Measurements from ENCODE around the gene TEX36.
A peak's percentile ranks its signal among the peaks of the same experiment; 100 is the strongest.
"Not testable (repeated sequence)": the region's sequence is repeated elsewhere in the genome, so short reads cannot be mapped to it uniquely, and the experiment has no call there.

The TEX36 gene

GRCh38 chr10:125638555-125638954, 44.4 kb downstream of the TEX36 start:
- DNase-seq (ENCODE audit: extremely low spot score, insufficient read length, low read depth): no peak
- no peak for FAIRE-seq

GRCh38 chr10:125637496-125637895, 45.5 kb downstream of the TEX36 start:
- no peak for FAIRE-seq
- DNase-seq (ENCODE audit: extremely low spot score, insufficient read length, low read depth): no peak

- no peak for DNase-seq (ENCODE audit: extremely low spot score, insufficient read length, low read depth)
- FAIRE-seq: no peak
Measured at GRCh38 chr10:125634606-125635005, 48.4 kb downstream of the TEX36 start.

GRCh38 chr10:125633517-125633999, 49.4 kb downstream of the TEX36 start:
- FAIRE-seq (no peak), DNase-seq (ENCODE audit: extremely low spot score, insufficient read length, low read depth) (no peak)

GRCh38 chr10:125631806-125632205, 51.2 kb downstream of the TEX36 start:
- no peak for DNase-seq (ENCODE audit: extremely low spot score, insufficient read length, low read depth)
- no peak for FAIRE-seq

- FAIRE-seq: peak; percentile 68
Measured at GRCh38 chr10:125629758-125630376, 53.1 kb downstream of the TEX36 start.

GRCh38 chr10:125628104-125629049, 54.6 kb downstream of the TEX36 start:
- no peak for FAIRE-seq
- DNase-seq (ENCODE audit: extremely low spot score, insufficient read length, low read depth): no peak

More at GRCh38 chr10:125629758-125630376, 53.1 kb downstream of the TEX36 start:
- no peak for DNase-seq (ENCODE audit: extremely low spot score, insufficient read length, low read depth)

- FAIRE-seq (no peak), DNase-seq (ENCODE audit: extremely low spot score, insufficient read length, low read depth) (no peak)
Measured at GRCh38 chr10:125627646-125628045, 55.3 kb downstream of the TEX36 start.

GRCh38 chr10:125626671-125627070, 56.3 kb downstream of the TEX36 start:
- DNase-seq (ENCODE audit: extremely low spot score, insufficient read length, low read depth) (no peak), FAIRE-seq (no peak)

- DNase-seq (ENCODE audit: extremely low spot score, insufficient read length, low read depth) (no peak), FAIRE-seq (no peak)
Measured at GRCh38 chr10:125625586-125625985, 57.4 kb downstream of the TEX36 start.

GRCh38 chr10:125624800-125625199, 58.2 kb downstream of the TEX36 start:
- no peak for FAIRE-seq
- no peak for DNase-seq (ENCODE audit: extremely low spot score, insufficient read length, low read depth)

- FAIRE-seq (no peak), DNase-seq (ENCODE audit: extremely low spot score, insufficient read length, low read depth) (no peak)
Measured at GRCh38 chr10:125621052-125621451, 61.9 kb downstream of the TEX36 start.

- DNase-seq (ENCODE audit: extremely low spot score, insufficient read length, low read depth) (no peak), FAIRE-seq (no peak)
Measured at GRCh38 chr10:125620401-125620800, 62.6 kb downstream of the TEX36 start.

- DNase-seq (ENCODE audit: extremely low spot score, insufficient read length, low read depth); FAIRE-seq: not testable (repeated sequence)
Measured at GRCh38 chr10:125613062-125613461, 69.9 kb downstream of the TEX36 start.

GRCh38 chr10:125611756-125612155, 71.2 kb downstream of the TEX36 start:
- no peak for FAIRE-seq
- DNase-seq (ENCODE audit: extremely low spot score, insufficient read length, low read depth): no peak

GRCh38 chr10:125611216-125611615, 71.7 kb downstream of the TEX36 start:
- no peak for DNase-seq (ENCODE audit: extremely low spot score, insufficient read length, low read depth)
- FAIRE-seq: no peak

- FAIRE-seq (no peak), DNase-seq (ENCODE audit: extremely low spot score, insufficient read length, low read depth) (no peak)
Measured at GRCh38 chr10:125609859-125610258, 73.1 kb downstream of the TEX36 start.

GRCh38 chr10:125608474-125608873, 74.5 kb downstream of the TEX36 start:
- no peak for FAIRE-seq
- DNase-seq (ENCODE audit: extremely low spot score, insufficient read length, low read depth): no peak

GRCh38 chr10:125607689-125608290, 75.2 kb downstream of the TEX36 start:
- DNase-seq (ENCODE audit: extremely low spot score, insufficient read length, low read depth) (no peak), FAIRE-seq (no peak)

GRCh38 chr10:125606414-125607010, 76.5 kb downstream of the TEX36 start:
- no peak for FAIRE-seq
- DNase-seq (ENCODE audit: extremely low spot score, insufficient read length, low read depth): no peak
